Stomach (tissue), 9 donors: ENCODE results near the gene SH3BP2. TPM values are rescaled to one million over a fixed set of nuclear protein-coding genes. Genes with fewer than 3 reads are reported as not detected.
A peak's percentile ranks its signal among the peaks of the same experiment; 100 is the strongest.

Experiments
- DNase-seq, 2 donors: peaks; one replicate each; pipeline versions ENCODE4 v3.0.0 to v3.0.0-alpha.2; 2013 to 2019
- H3K27ac ChIP-seq, 5 donors: fragments of 200-600 bp in 4 of 5; sonication (generic) in 4 of 5; one replicate each; pipeline ENCODE4 v1.5.1; 2013 to 2019; ENCODE audit warnings: mild to moderate bottlenecking in 1 of 5, moderate library complexity in 1 of 5
- H3K27me3 ChIP-seq, 3 donors: fragments of 200-600 bp; sonication (generic); one replicate each; pipeline ENCODE4 v1.5.1; 2017 to 2019; ENCODE audit warnings: mixed run types in 1 of 3
- H3K36me3 ChIP-seq, 4 donors: fragments of 200-600 bp; sonication (generic); 1 replicate in 3 of 4; 2 replicates in 1 of 4; pipeline ENCODE4 v1.5.1; 2016 to 2019
- H3K4me1 ChIP-seq, 4 donors: fragments of 200-600 bp; sonication (generic); one replicate each; pipeline ENCODE4 v1.5.1; 2016 to 2019
- H3K4me3 ChIP-seq, 4 donors: fragments of 200-600 bp; sonication (generic) in 3 of 4; one replicate each; pipeline ENCODE4 v1.5.1; 2016 to 2019; ENCODE audit warnings: mild to moderate bottlenecking in 1 of 4
- H3K9me3 ChIP-seq, 4 donors: fragments of 200-600 bp; sonication (generic); one replicate each; pipeline ENCODE4 v1.5.1; 2016 to 2019
- EP300 ChIP-seq: sonication (generic); formaldehyde crosslinking; IDR thresholded peaks from one replicate; pipeline ENCODE4 v1.6.1; 2017; ENCODE audit warnings: antibody characterized with exemption
- POLR2A ChIP-seq, 4 donors: fragments of 450-650 bp; IDR thresholded peaks; one replicate each; pipeline ENCODE4 v1.6.1; 2016; ENCODE audit warnings: antibody characterized with exemption in 4 of 4, control low read depth in 2 of 4, mild to moderate bottlenecking in 1 of 4, moderate library complexity in 1 of 4
- POLR2AphosphoS5 ChIP-seq, 3 donors: sonication (generic); formaldehyde crosslinking; IDR thresholded peaks; one replicate each; pipeline ENCODE4 v1.6.1; 2016; ENCODE audit warnings: antibody characterized with exemption in 3 of 3
- WGBS, 5 donors: extraction: QIAGEN DNeasy Blood & Tissue Kit in 3 of 5; methylation state at CpG; one replicate each; pipeline versions ENCODE4 v1.1.5 to v1.1.7; 2013 to 2018; 5-methylcytosine and 5-hydroxymethylcytosine counted together
- intact Hi-C: fragments of 100-400 bp; cut with DNase I; formaldehyde crosslinking; loops from one replicate; pipeline ENCODE4 v1.15.1; 2023; ENCODE audit warnings: low total_unique reads
- polyA plus RNA-seq, 3 donors: library from polyadenylated mRNA; stranded (reverse); fragments of 200-250 nt; gene quantifications; one replicate each; pipeline ENCODE4 v1.2.3, GENCODE V29; 2013
- total RNA-seq, 5 donors: library from RNA; depleted of rRNA; stranded (reverse); fragments of >200 nt; gene quantifications; one replicate each; pipeline versions ENCODE4 v1.1.0 to v1.2.3, GENCODE V29; 2014 to 2016
- TF ChIP-seq, protein P1 (sequence below), 7 experiments: fragments of 450-650 bp in 4 of 7; fragments of 200-600 bp in 3 of 7; sonication (generic) in 3 of 7; IDR thresholded peaks; one replicate each; pipeline ENCODE4 v1.5.1; 2016 to 2019; ENCODE audit warnings: antibody characterized with exemption in 7 of 7, control low read depth in 2 of 7, mild to moderate bottlenecking in 1 of 7
- donor health status: healthy with polysubstance abuse.
- donor health status: Bipolar disorder and iron deficiency.
- donor health status: healthy.

SH3BP2 gene
- total and polyA plus RNA-seq, 8 donors: 9.0 to 151 (median 32.7) TPM

DNA sequence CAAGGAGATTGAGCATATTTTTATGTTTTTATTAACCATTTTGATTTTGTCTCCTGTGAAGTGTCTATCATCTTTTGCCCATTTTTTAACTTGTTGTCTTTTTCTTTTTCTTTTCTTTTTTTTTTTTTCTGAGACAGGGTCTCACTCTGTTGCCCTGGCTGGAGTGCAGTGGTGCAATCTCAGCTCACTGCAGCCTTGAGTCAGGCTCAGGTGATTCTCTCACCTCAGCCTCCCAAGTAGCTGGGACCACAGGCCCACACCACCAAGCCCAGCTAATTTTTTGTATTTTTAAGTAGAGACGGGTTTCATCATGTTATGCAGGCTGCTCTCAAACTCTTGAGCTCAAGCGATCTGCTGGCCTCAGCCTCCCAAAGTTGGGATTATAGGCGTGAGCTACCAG is 46.2 kb downstream of the SH3BP2 start:
- no peak for DNase-seq
- Histone ChIP-seq H3K36me3 (peaks cover 2 to 27% (median 24%) of the 10 kb centered on the region in 4 donors), H3K4me1 (peaks cover 14 to 55% (median 38%) of the 10 kb centered on the region in 4 donors), H3K4me3 (no peak overlapping the region), H3K9me3 (no peaks in the 10 kb centered on the region), H3K27me3 (no peaks in the 10 kb centered on the region), H3K27ac (peak overlapping the region in 1 of 5 donors; percentile 76)
- TF ChIP-seq POLR2AphosphoS5 (IDR thresholded peaks at IDR 0.05) (no peak), EP300 (no peak), POLR2A (IDR thresholded peaks at IDR 0.05) (no peak)
- TF ChIP-seq, protein P1, sequence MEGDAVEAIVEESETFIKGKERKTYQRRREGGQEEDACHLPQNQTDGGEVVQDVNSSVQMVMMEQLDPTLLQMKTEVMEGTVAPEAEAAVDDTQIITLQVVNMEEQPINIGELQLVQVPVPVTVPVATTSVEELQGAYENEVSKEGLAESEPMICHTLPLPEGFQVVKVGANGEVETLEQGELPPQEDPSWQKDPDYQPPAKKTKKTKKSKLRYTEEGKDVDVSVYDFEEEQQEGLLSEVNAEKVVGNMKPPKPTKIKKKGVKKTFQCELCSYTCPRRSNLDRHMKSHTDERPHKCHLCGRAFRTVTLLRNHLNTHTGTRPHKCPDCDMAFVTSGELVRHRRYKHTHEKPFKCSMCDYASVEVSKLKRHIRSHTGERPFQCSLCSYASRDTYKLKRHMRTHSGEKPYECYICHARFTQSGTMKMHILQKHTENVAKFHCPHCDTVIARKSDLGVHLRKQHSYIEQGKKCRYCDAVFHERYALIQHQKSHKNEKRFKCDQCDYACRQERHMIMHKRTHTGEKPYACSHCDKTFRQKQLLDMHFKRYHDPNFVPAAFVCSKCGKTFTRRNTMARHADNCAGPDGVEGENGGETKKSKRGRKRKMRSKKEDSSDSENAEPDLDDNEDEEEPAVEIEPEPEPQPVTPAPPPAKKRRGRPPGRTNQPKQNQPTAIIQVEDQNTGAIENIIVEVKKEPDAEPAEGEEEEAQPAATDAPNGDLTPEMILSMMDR (IDR thresholded peaks at IDR 0.05): no peak
- WGBS, 5 donors: 92 to 99% (median 97%) methylated on average over 3 of the region's 3 CpGs
- intact Hi-C loops: no loop called here

DNA sequence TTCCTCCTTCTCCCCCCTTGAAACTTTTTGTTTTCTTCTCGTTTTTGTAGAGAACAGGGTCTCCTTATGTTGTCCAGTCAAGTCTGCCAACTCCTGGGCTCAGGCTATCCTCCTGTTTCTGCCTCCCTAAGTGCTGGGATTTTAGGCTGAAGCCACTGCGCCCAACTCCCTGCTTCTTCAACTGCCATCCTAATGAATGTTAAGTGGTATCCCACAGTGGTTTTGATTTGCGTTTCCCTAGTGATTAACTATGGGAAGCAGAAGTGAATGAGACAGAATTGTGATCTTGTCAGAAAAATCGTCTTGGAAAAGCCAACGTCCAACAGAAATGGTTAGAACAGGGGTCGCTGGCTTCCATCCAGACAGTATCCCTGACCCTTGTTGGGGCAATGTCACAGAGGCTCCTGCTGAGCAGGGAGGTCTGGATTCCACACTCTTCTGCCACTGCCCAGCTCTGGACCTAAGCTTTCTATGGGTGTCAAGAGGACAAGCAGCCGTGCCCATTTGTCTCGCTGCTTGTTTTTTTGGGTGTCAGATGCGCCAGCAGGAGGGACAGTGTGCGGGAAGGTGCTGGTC is 49.9 kb downstream of the SH3BP2 start:
- WGBS, 5 donors: 15 to 29% (median 17%) methylated on average over 6 to 10 of the region's 10 CpGs
- H3K4me1 ChIP-seq: peaks cover 34 to 56% (median 45%) of the 10 kb centered on the region in 4 donors
- H3K36me3 ChIP-seq: no peaks in the 10 kb centered on the region
- intact Hi-C loops: no loop called here
- H3K9me3 ChIP-seq: no peaks in the 10 kb centered on the region
- peak overlapping the region; percentile 76 to 95 (median 92) for H3K27ac ChIP-seq
- H3K4me3 ChIP-seq: peak overlapping the region; percentile 68 to 88 (median 74)
- peak in 1 of 2 donors; percentile 21 for DNase-seq
- H3K27me3 ChIP-seq: no peaks in the 10 kb centered on the region
- no peak for TF ChIP-seq POLR2AphosphoS5 (IDR thresholded peaks at IDR 0.05)
- TF ChIP-seq EP300: no peak
- no peak for TF ChIP-seq POLR2A (IDR thresholded peaks at IDR 0.05)
- TF ChIP-seq, protein P1 (IDR thresholded peaks at IDR 0.05): no peak

DNA sequence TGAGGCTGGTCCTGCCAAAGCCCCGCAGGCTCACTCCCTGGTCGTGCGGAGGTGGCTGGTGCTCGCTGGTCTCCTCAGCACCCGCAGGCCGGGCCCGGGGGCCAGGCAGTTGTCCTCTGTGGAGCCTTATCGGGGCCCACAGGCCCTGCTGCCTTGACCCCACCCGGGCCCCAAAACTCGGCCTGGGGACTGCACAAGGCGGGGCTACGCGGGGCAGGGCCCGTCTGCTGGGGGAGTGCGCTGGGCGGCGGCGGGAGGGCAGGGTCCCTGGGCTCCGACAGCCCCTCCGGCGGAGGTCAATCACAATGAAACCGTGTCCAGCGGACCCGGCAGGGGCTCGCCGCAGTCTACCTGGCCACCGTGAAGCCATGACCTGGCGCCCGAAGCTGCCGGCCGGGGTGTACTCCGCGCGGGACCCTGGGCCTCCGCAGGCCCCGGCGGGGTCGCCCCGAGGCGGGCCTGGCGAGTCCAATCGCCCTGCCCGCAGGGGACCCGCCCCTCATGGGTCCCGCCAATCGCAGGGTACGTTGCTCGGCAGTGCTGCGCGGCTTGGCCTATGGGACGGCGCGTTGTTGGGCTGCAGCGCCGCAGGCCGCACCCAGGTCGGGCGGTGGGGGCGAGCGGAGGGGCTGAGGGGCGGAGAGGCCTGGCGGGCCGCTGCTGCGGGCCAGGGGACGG is 50.5 kb downstream of the SH3BP2 start, which contains the start of gene ADD1:
Gene ADD1, plus strand, starts transcription at position 582 of the 678 bp plus-strand sequence. CDS start 32,072 bp downstream, outside the sequence.
- Histone ChIP-seq H3K27me3 (no peaks in the 10 kb centered on the region), H3K4me3 (peak within 1 kb of the TSS; percentile 68 to 88 (median 74)), H3K27ac (peak within 1 kb of the TSS; percentile 91 to 95 (median 93)), H3K4me1 (peaks cover 37 to 56% (median 45%) of the 10 kb centered on the region in 4 donors), H3K36me3 (no peaks in the 10 kb centered on the region), H3K9me3 (no peaks in the 10 kb centered on the region)
- WGBS, 5 donors: 0 to 2% (median 0%) methylated on average over 20 to 65 of the region's 65 CpGs
- intact Hi-C loops: no loop called here
- peak; percentile 93 to 99 for DNase-seq
- peak in 2 of 3 donors; percentile 71 to 85 for TF ChIP-seq POLR2AphosphoS5 (IDR thresholded peaks at IDR 0.05)
- peak in 2 of 4 donors; percentile 45 to 58 for TF ChIP-seq POLR2A (IDR thresholded peaks at IDR 0.05)
- TF ChIP-seq EP300: no peak

DNA sequence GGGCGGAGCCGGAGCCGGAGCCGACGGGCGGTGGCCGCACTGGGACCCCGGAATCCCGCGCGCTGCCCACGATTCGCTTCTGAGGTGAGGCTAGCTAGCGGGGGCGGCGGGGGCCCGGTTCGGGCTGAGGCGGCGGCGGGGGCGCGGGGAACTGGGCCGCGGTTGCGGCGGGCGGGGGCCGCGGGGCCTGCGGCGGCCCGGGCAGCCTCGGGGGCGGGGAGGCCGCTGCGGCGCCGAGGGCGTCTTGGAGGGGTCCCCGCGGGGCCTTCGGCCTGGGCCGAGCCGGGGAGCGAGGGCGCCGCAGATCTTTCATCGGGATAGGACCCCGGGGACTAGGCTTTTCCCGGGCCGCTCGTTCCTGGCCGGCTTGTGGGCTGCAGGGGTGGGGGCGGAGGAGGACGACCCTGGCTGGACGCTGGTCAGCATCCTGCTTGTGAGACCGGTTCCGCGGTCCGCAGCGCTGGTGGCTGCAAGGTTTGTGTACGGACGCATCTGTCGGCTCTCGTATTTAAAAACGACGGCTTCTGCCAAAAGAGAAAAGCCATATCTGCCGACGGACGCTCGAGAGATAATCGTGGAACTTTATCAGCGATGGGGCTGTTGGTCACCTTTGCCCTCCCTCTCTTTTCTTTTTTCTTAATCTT is 51.2 kb downstream of the SH3BP2 start:
- peak overlapping the region; percentile 68 to 88 (median 74) for H3K4me3 ChIP-seq
- intact Hi-C loops: no loop called here
- TF ChIP-seq EP300: no peak
- peak in 1 of 3 donors; percentile 14 for TF ChIP-seq POLR2AphosphoS5 (IDR thresholded peaks at IDR 0.05)
- peak; percentile 55 to 74 for DNase-seq
- peak overlapping the region; percentile 91 to 95 (median 93) for H3K27ac ChIP-seq
- H3K27me3 ChIP-seq: no peaks in the 10 kb centered on the region
- H3K4me1 ChIP-seq: peaks cover 43 to 58% (median 51%) of the 10 kb centered on the region in 4 donors
- WGBS, 5 donors: 0 to 1% (median 0%) methylated on average over 16 to 74 of the region's 74 CpGs
- no peaks in the 10 kb centered on the region for H3K36me3 ChIP-seq
- no peaks in the 10 kb centered on the region for H3K9me3 ChIP-seq

DNA sequence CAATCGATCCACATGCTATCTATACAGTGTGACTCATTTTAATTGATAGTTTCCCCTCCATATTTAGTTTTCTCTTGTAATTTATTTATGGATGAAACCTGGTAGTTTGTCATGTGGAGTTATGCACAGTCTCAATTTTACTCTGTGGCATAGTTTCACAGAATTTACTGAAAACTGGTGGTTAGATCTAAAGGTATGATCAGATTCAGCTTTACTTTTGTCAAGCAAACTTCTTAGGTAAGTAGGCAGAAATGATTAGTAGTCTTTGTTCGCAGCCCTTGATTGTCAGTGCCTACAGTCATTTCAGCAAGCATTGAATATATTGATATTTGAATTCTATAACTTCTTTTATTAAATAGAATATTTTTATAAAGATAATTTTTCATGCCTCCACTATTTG is 53.3 kb downstream of the SH3BP2 start:
- Histone ChIP-seq H3K4me3 (no peak overlapping the region), H3K36me3 (no peaks in the 10 kb centered on the region), H3K4me1 (peaks cover 62 to 77% (median 68%) of the 10 kb centered on the region in 4 donors), H3K27me3 (no peaks in the 10 kb centered on the region), H3K27ac (peak overlapping the region in 1 of 5 donors; percentile 22), H3K9me3 (no peaks in the 10 kb centered on the region)
- TF ChIP-seq, protein P1 (IDR thresholded peaks at IDR 0.05): no peak
- no peak for TF ChIP-seq POLR2A (IDR thresholded peaks at IDR 0.05)
- TF ChIP-seq EP300: no peak
- WGBS, 5 donors: 60 to 73% (median 64%) methylated on average over 2 of the region's 2 CpGs
- intact Hi-C loops: no loop called here
- DNase-seq: no peak
